ENCODE measurements around the gene KCMF1.

Gene KCMF1

GRCh38 chr2:84986018-84986417, 15.1 kb downstream of the KCMF1 start:
- DNase-seq = no peak

GRCh38 chr2:84989422-84989821, 18.5 kb downstream of the KCMF1 start:
- DNase-seq = no peak

- DNase-seq = no peak
These were observed 19.0 kb downstream of the KCMF1 start for GRCh38 chr2:84989927-84990326.

- no peak for DNase-seq
These were observed 20.6 kb downstream of the KCMF1 start for GRCh38 chr2:84991404-84992160.

GRCh38 chr2:84995826-84996225, 24.9 kb downstream of the KCMF1 start:
- DNase-seq = no peak

- DNase-seq = no peak
These were observed 25.9 kb downstream of the KCMF1 start for GRCh38 chr2:84996909-84997308.

GRCh38 chr2:84999553-84999955, 28.6 kb downstream of the KCMF1 start:
- peak in 1 of 2 donors; percentile 51 for DNase-seq

- DNase-seq = no peak
These were observed 30.6 kb downstream of the KCMF1 start for GRCh38 chr2:85001595-85001994.

GRCh38 chr2:85002534-85002933, 31.6 kb downstream of the KCMF1 start:
- no peak for DNase-seq

GRCh38 chr2:85008252-85008651, 37.3 kb downstream of the KCMF1 start:
- no peak for DNase-seq

GRCh38 chr2:85009019-85009618, 38.2 kb downstream of the KCMF1 start:
- DNase-seq = peak in 1 of 2 donors; percentile 62

- DNase-seq = no peak
These were observed 39.4 kb downstream of the KCMF1 start for GRCh38 chr2:85010404-85010803.

GRCh38 chr2:85011098-85011497, 40.1 kb downstream of the KCMF1 start:
- no peak for DNase-seq

GRCh38 chr2:85011747-85012146, 40.8 kb downstream of the KCMF1 start:
- no peak for DNase-seq

GRCh38 chr2:85012431-85012830, 41.5 kb downstream of the KCMF1 start:
- DNase-seq = no peak

GRCh38 chr2:85012855-85013254, 41.9 kb downstream of the KCMF1 start:
- DNase-seq = peak; percentile 59 to 68

GRCh38 chr2:85015653-85016360, 44.8 kb downstream of the KCMF1 start:
- DNase-seq = no peak

- no peak for DNase-seq
These were observed 45.5 kb downstream of the KCMF1 start for GRCh38 chr2:85016446-85016845.

- peak in 1 of 2 donors; percentile 38 for DNase-seq
These were observed 46.6 kb downstream of the KCMF1 start for GRCh38 chr2:85017411-85018048.

- DNase-seq = no peak
These were observed 47.1 kb downstream of the KCMF1 start for GRCh38 chr2:85018049-85018447.

- DNase-seq = no peak
These were observed 48.2 kb downstream of the KCMF1 start for GRCh38 chr2:85019121-85019520.

- no peak for DNase-seq
These were observed 51.3 kb downstream of the KCMF1 start for GRCh38 chr2:85022232-85022631.

- no peak for DNase-seq
These were observed 53.5 kb downstream of the KCMF1 start for GRCh38 chr2:85024372-85025047.
